ENCODE data around the gene GPR179. TPM values are rescaled to one million over a fixed set of nuclear protein-coding genes. Genes with fewer than 3 reads are reported as not detected.

The GPR179 gene
- total RNA-seq, 1 experiment from 2014 or later: 0.17 TPM

DNA sequence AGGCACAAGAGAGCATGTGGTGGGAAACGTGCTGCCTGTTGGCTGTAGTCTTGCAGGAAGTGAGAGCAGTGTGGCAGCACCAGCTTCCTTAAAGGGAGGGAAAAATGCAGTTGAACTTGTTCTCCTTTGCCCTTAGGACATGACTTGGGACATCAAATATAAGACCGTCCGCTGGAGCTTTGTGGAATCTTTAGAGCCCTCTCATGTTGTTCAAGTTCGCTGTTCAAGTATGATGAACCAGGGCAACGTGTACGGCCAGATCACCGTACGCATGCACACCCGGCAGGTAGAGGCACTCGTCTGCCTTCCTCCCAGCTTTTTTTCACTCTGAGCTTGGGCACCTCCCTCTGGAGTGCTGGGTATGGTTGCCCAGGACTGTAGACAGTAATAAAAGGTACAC is 23.3 kb downstream of the GPR179 start (continued):
- no peak for TF ChIP-seq TCF7L2 (IDR thresholded peaks at IDR 0.05; ENCODE audit: borderline replicate concordance, extremely low read depth, insufficient read depth, insufficient read length)

DNA sequence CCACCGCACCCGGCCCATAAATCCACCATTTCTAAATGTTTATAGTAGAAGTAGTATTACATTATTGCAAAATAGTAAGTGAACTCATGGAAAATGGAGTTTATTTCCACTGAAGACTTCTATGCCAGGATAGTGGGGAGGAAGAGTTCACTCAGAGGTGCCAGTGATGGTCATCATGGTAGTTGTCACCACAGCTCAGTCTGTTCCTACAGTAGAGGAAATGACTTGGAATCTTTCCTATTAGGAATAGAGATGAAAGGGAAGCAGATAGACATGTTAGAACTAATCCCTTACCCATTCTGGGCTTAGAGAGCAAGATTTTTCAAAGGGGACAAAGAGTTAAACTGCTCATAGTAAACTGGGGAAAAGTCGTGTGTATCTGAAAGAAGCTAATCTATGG is 26.7 kb downstream of the GPR179 start:
- Histone ChIP-seq H2AFZ (ENCODE audit: low read depth, low read length, poor library complexity, severe bottlenecking) (no peak overlapping the region), H3K36me3 (ENCODE audit: control insufficient read depth in 1 of 2, insufficient read depth in 2 of 2, low read length in 2 of 2) (peaks cover 4 to 17% of the 10 kb centered on the region in 2 experiments; a peak in 3 of 4 replicates), H3K27ac (ENCODE audit: low read depth, low read length) (no peak overlapping the region), H3K79me2 (ENCODE audit: insufficient read depth, low read length) (no peaks in the 10 kb centered on the region), H3K9me3 (ENCODE audit: control insufficient read depth in 1 of 2, insufficient read depth in 1 of 2, low read depth in 1 of 2, low read length in 2 of 2) (no peaks in the 10 kb centered on the region), H3K4me2 (ENCODE audit: low read length) (no peak overlapping the region), H4K20me1 (ENCODE audit: insufficient read depth) (no peaks in the 10 kb centered on the region), H3K9me2 (ENCODE audit: insufficient read depth) (no peaks in the 10 kb centered on the region), H3K4me1 (ENCODE audit: control insufficient read depth in 1 of 2, insufficient read depth in 2 of 2, low read length in 2 of 2) (0 out of 4 replicates have a peak, but pooled peaks cover 0 to 2% of the 10 kb centered on the region in 2 experiments), H3K27me3 (ENCODE audit: insufficient read depth, low read length) (no peaks in the 10 kb centered on the region), H3K9ac (ENCODE audit: low read length) (no peak overlapping the region), H3K4me3 (replicated peaks in 1 of 2; ENCODE audit: low read depth in 1 of 2, low read length in 2 of 2) (no peak overlapping the region)
- ChIA-PET RAD21 (ENCODE audit: low non-redundant PET in 1 of 2, low total read pairs in 2 of 2, uncharacterized antibody in 2 of 2, unreplicated experiment in 2 of 2) (no interaction called here), POLR2A (no interaction called here), CTCF (interaction anchor here (0.9 kb wide), 1 partner anchor 10 kb away, joined by 3 read pairs; no protein-coding TSS in a partner anchor)
- TF ChIP-seq JUND (IDR thresholded peaks at IDR 0.05): no peak
- TF ChIP-seq SRF (IDR thresholded peaks at IDR 0.05; ENCODE audit: low read depth): no peak
- TF ChIP-seq, protein P1, sequence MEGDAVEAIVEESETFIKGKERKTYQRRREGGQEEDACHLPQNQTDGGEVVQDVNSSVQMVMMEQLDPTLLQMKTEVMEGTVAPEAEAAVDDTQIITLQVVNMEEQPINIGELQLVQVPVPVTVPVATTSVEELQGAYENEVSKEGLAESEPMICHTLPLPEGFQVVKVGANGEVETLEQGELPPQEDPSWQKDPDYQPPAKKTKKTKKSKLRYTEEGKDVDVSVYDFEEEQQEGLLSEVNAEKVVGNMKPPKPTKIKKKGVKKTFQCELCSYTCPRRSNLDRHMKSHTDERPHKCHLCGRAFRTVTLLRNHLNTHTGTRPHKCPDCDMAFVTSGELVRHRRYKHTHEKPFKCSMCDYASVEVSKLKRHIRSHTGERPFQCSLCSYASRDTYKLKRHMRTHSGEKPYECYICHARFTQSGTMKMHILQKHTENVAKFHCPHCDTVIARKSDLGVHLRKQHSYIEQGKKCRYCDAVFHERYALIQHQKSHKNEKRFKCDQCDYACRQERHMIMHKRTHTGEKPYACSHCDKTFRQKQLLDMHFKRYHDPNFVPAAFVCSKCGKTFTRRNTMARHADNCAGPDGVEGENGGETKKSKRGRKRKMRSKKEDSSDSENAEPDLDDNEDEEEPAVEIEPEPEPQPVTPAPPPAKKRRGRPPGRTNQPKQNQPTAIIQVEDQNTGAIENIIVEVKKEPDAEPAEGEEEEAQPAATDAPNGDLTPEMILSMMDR (IDR thresholded peaks at IDR 0.05 in 2 of 3, conservative IDR thresholded peaks at IDR 0.05 in 1 of 3; ENCODE audit: borderline replicate concordance in 1 of 3, insufficient read depth in 1 of 3, low read depth in 2 of 3, low read length in 2 of 3): no peak
- TF ChIP-seq, protein P2, sequence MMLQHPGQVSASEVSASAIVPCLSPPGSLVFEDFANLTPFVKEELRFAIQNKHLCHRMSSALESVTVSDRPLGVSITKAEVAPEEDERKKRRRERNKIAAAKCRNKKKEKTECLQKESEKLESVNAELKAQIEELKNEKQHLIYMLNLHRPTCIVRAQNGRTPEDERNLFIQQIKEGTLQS (IDR thresholded peaks at IDR 0.05): no peak
- no peak for TF ChIP-seq YY1 (IDR thresholded peaks at IDR 0.05; ENCODE audit: extremely low read depth, insufficient replicate concordance, low read depth, low read length)
- no peak for TF ChIP-seq POLR2A (IDR thresholded peaks at IDR 0.05; ENCODE audit: borderline replicate concordance, extremely low read depth, insufficient read depth, insufficient read length)
- no peak for TF ChIP-seq ELF1 (IDR thresholded peaks at IDR 0.05; ENCODE audit: borderline replicate concordance, low read depth)
- TF ChIP-seq FOSL1 (IDR thresholded peaks at IDR 0.05; ENCODE audit: low read depth): no peak
- TF ChIP-seq, protein P3, sequence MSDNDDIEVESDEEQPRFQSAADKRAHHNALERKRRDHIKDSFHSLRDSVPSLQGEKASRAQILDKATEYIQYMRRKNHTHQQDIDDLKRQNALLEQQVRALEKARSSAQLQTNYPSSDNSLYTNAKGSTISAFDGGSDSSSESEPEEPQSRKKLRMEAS (IDR thresholded peaks at IDR 0.05): no peak
- TF ChIP-seq SP1 (IDR thresholded peaks at IDR 0.05; ENCODE audit: low read depth): no peak
- TF ChIP-seq CBX3 (IDR thresholded peaks at IDR 0.05; ENCODE audit: low read depth): no peak
- TF ChIP-seq POLR2AphosphoS5 (IDR thresholded peaks at IDR 0.05; ENCODE audit: low read depth, low read length): no peak
- intact Hi-C loops (cut with micrococcal nuclease): no loop called here
- no TSS peak for BruUV-seq (replicated peaks)
- no peak for ATAC-seq
- no peak for DNase-seq (ENCODE audit: low read depth, low spot score)

All from HCT116 (cell line).